Calu3 (cell line): ENCODE data around the gene UBE2F. TPM values are rescaled to one million over a fixed set of nuclear protein-coding genes. Genes with fewer than 3 reads are reported as not detected.

Source experiments
- Bru-seq: library from RNA; stranded (reverse); fragments of 400-500 nt; gene quantifications from one replicate; lab custom pipeline; 2021; lab: Mats Ljungman, UMichigan
- BruChase-seq, 2 experiments: library from RNA; stranded (reverse); fragments of 400-500 nt; gene quantifications; one replicate each; lab custom pipeline; 2021; lab: Mats Ljungman, UMichigan
- BruUV-seq: library from RNA; stranded (reverse); fragments of 400-500 nt; replicated peaks from 2 replicates; lab custom pipeline; 2021; lab: Mats Ljungman, UMichigan
- CTCF ChIA-PET: fragments of 300-600 bp; sonication (Branson Sonifier 250); formaldehyde crosslinking; loops from one replicate; lab custom pipeline; 2022; ENCODE audit warnings: antibody characterized with exemption; lab: Charles Lee
- DNase-seq: peaks from one replicate; pipeline ENCODE4 v3.0.0; 2022
- H3K27ac Mint-ChIP-seq: one replicate; pipeline ENCODE4 v1.8.0; 2022; ENCODE audit warnings: mixed read lengths; ENCODE audit not compliant: unreplicated experiment
- H3K27me3 Mint-ChIP-seq: one replicate; pipeline ENCODE4 v1.8.0; 2022; ENCODE audit warnings: mixed read lengths; ENCODE audit not compliant: unreplicated experiment
- H3K36me3 Mint-ChIP-seq: one replicate; pipeline ENCODE4 v1.8.0; 2022; ENCODE audit warnings: mild to moderate bottlenecking, moderate library complexity, mixed read lengths; ENCODE audit not compliant: insufficient read depth, unreplicated experiment
- H3K4me1 Mint-ChIP-seq: one replicate; pipeline ENCODE4 v1.8.0; 2022; ENCODE audit warnings: mild to moderate bottlenecking, low read depth, mixed read lengths; ENCODE audit not compliant: unreplicated experiment
- H3K4me3 Mint-ChIP-seq: one replicate; pipeline ENCODE4 v1.8.0; 2022; ENCODE audit warnings: mild to moderate bottlenecking, low read depth, moderate library complexity, mixed read lengths; ENCODE audit not compliant: unreplicated experiment
- H3K9me3 Mint-ChIP-seq: one replicate; pipeline ENCODE4 v1.8.0; 2022; ENCODE audit warnings: low read depth, mixed read lengths; ENCODE audit not compliant: unreplicated experiment
- CTCF ChIP-seq: fragments of 200-600 bp; IDR thresholded peaks from one replicate; pipeline ENCODE4 v1.8.0; 2022; ENCODE audit warnings: antibody characterized with exemption; ENCODE audit not compliant: unreplicated experiment
- intact Hi-C: fragments of 100-400 bp; cut with micrococcal nuclease; formaldehyde crosslinking; loops from one replicate; pipeline ENCODE4 v1.10.0; 2022; ENCODE audit not compliant: unreplicated experiment
- long read RNA-seq: library from polyadenylated mRNA; stranded (forward); transcript quantifications from one replicate; pipeline ENCODE4 v2.0.0, GENCODE V29; 2022
- total RNA-seq: library from RNA; stranded (reverse); gene quantifications from 2 replicates; pipeline ENCODE4 v1.2.3, GENCODE V29; 2022

UBE2F gene
- 35.3 and 40.1 TPM in 2 replicates for total RNA-seq
- Bru-seq, nascent RNA, result percentile 78 among the genes with signal in this experiment
- BruChase-seq, experiment 1, labeled RNA remaining after a 6-hour chase, result percentile 96 among the genes with signal in this experiment
- percentile 92 among the genes with signal in this experiment for BruChase-seq, experiment 2, labeled RNA remaining after a 2-hour chase
- long read RNA-seq, transcript UBE2F-201 (10 exons, 2,009 nt), result major isoform, 29 of 77 reads
- long read RNA-seq, partial matches to known transcripts, result 37 of 77 reads
- long read RNA-seq, other reads (novel, unspliced or antisense), result 3 of 77 reads

- peak; percentile 98 for DNase-seq
- Mint-ChIP-seq H3K4me3 (peak within 1 kb of the TSS; percentile 82), H3K27ac (peak within 1 kb of the TSS; percentile 69), H3K36me3 (peaks cover 27% of the 10 kb centered on the region), H3K27me3 (no peaks in the 10 kb centered on the region), H3K9me3 (peaks cover 4% of the 10 kb centered on the region), H3K4me1 (peaks cover 24% of the 10 kb centered on the region)
- intact Hi-C loops, result no loop called here
- no TSS peak for BruUV-seq
- no peak for TF ChIP-seq CTCF
- CTCF ChIA-PET, result no interaction called here
These were observed at the start of gene UBE2F for GRCh38 chr2:237966565-237967462. UBE2F (plus strand) TSS chr2:237967014; CDS start chr2:237973108, 6,094 bp downstream.

GRCh38 chr2:237917696-237918374, 49.0 kb upstream of the UBE2F start:
- BruUV-seq, result no TSS peak

GRCh38 chr2:237919593-237919992, 47.2 kb upstream of the UBE2F start:
- BruUV-seq, result no TSS peak
- intact Hi-C loops, result no loop called here
- Mint-ChIP-seq H3K9me3 (no peaks in the 10 kb centered on the region), H3K27me3 (peaks cover 32% of the 10 kb centered on the region), H3K4me1 (peaks cover 9% of the 10 kb centered on the region), H3K27ac (no peak overlapping the region), H3K36me3 (peaks cover 19% of the 10 kb centered on the region), H3K4me3 (no peak overlapping the region)
- CTCF ChIA-PET, result no interaction called here
- TF ChIP-seq CTCF, result no peak
- DNase-seq, result no peak

More at GRCh38 chr2:237917696-237918374, 49.0 kb upstream of the UBE2F start:
- no peaks in the 10 kb centered on the region for H3K4me1 Mint-ChIP-seq
- H3K27ac Mint-ChIP-seq, result no peak overlapping the region
- H3K36me3 Mint-ChIP-seq, result peaks cover 14% of the 10 kb centered on the region
- CTCF ChIA-PET, result interaction anchor here (0.7 kb wide), 1 partner anchor 122 kb away, joined by 3 read pairs; no protein-coding TSS in a partner anchor
- DNase-seq, result no peak
- peaks cover 45% of the 10 kb centered on the region for H3K27me3 Mint-ChIP-seq
- no peaks in the 10 kb centered on the region for H3K9me3 Mint-ChIP-seq
- intact Hi-C loops, result no loop called here
- TF ChIP-seq CTCF, result no peak
- H3K4me3 Mint-ChIP-seq, result no peak overlapping the region

- H3K27ac Mint-ChIP-seq, result no peak overlapping the region
- CTCF ChIA-PET, result no interaction called here
- H3K27me3 Mint-ChIP-seq, result peaks cover 29% of the 10 kb centered on the region
- no TSS peak for BruUV-seq
- DNase-seq, result no peak
- no peak for TF ChIP-seq CTCF
- no peak overlapping the region for H3K4me3 Mint-ChIP-seq
- H3K9me3 Mint-ChIP-seq, result no peaks in the 10 kb centered on the region
- H3K4me1 Mint-ChIP-seq, result peaks cover 9% of the 10 kb centered on the region
- H3K36me3 Mint-ChIP-seq, result peaks cover 17% of the 10 kb centered on the region
- intact Hi-C loops, result loop anchor here (10.0 kb wide), 1 partner anchor 56 kb away; no protein-coding TSS in a partner anchor
These were observed 46.1 kb upstream of the UBE2F start for GRCh38 chr2:237920673-237921072.
